Esophagus squamous epithelium (tissue), 4 donors: ENCODE results near the gene ALPK3.

Source experiments
- CTCF ChIP-seq, 6 experiments: fragments of 450-650 bp in 4 of 6; fragments of 200-600 bp in 2 of 6; sonication (generic) in 2 of 6; IDR thresholded peaks; one replicate each; pipeline ENCODE4 v1.5.1; 2016 to 2019; ENCODE audit warnings: antibody characterized with exemption in 6 of 6, mild to moderate bottlenecking in 4 of 6, moderate library complexity in 4 of 6
- POLR2A ChIP-seq, 4 donors: fragments of 450-650 bp; IDR thresholded peaks; one replicate each; pipeline ENCODE4 v1.6.1; 2017; ENCODE audit warnings: antibody characterized with exemption in 4 of 4, mild to moderate bottlenecking in 4 of 4, moderate library complexity in 3 of 4

GRCh38 chr15:84873997-84874396 lies 56.8 kb downstream of the ALPK3 start:
- no peak for TF ChIP-seq CTCF (IDR thresholded peaks at IDR 0.05)
- no peak for TF ChIP-seq POLR2A (IDR thresholded peaks at IDR 0.05)
